ENCODE measurements around the gene ZBTB40. TPM values are rescaled to one million over a fixed set of nuclear protein-coding genes. Genes with fewer than 3 reads are reported as not detected.
A peak's percentile ranks its signal among the peaks of the same experiment; 100 is the strongest.

ZBTB40 gene
- polyA plus RNA-seq, 2 of the 4 experiments (the other 2 are of a cell fraction): 6.2 to 7.0 TPM

DNA sequence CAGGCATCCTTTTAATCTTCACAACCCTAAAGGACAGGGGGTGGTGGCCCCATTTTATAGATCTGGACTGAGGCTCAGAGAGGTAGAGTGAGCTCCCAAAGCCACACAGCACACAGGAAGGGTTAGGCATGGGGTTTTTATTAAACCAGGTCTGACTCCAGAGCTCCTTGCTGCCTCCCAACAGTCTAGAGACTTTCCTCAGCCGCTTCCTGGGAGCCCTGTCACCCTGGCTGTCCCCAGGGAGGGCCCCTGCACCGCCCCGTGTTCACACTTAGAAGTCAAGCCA is 103.7 kb downstream of the ZBTB40 start:
- TF ChIP-seq JUN (IDR thresholded peaks at IDR 0.05) (no peak), PHF8 (IDR thresholded peaks at IDR 0.05; ENCODE audit: borderline replicate concordance, low read depth) (no peak), POLR2A (IDR thresholded peaks at IDR 0.05; ENCODE audit: low read length) (no peak), ZFP36 (IDR thresholded peaks at IDR 0.05; ENCODE audit: borderline replicate concordance, partially characterized antibody) (peak; percentile 51), CBX8 (IDR thresholded peaks at IDR 0.05) (no peak), HOXB5 (CRISPR knock-in tag; IDR thresholded peaks at IDR 0.05) (no peak), HOXB13 (CRISPR knock-in tag; IDR thresholded peaks at IDR 0.05; ENCODE audit: low read depth) (no peak)
- TF ChIP-seq, protein P1, sequence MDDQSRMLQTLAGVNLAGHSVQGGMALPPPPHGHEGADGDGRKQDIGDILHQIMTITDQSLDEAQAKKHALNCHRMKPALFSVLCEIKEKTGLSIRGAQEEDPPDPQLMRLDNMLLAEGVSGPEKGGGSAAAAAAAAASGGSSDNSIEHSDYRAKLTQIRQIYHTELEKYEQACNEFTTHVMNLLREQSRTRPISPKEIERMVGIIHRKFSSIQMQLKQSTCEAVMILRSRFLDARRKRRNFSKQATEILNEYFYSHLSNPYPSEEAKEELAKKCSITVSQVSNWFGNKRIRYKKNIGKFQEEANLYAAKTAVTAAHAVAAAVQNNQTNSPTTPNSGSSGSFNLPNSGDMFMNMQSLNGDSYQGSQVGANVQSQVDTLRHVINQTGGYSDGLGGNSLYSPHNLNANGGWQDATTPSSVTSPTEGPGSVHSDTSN (IDR thresholded peaks at IDR 0.05): no peak
- POLR2A ChIA-PET: no interaction called here
- CTCF ChIA-PET: no interaction called here
- WGBS (ENCODE audit: missing lambda C conversion rate): 40% methylated on average over 2 of the region's 3 CpGs
- DNase-seq (ENCODE audit: low read depth in 1 of 2, low spot score in 1 of 2): no peak
- Histone ChIP-seq H3K4me3 (no peak overlapping the region), H3K27ac (no peak overlapping the region), H3K4me1 (no peaks in the 10 kb centered on the region), H3K9me3 (no peaks in the 10 kb centered on the region), H3K4me2 (no peak overlapping the region)
- no peak for FAIRE-seq
- ATAC-seq: no peak

DNA sequence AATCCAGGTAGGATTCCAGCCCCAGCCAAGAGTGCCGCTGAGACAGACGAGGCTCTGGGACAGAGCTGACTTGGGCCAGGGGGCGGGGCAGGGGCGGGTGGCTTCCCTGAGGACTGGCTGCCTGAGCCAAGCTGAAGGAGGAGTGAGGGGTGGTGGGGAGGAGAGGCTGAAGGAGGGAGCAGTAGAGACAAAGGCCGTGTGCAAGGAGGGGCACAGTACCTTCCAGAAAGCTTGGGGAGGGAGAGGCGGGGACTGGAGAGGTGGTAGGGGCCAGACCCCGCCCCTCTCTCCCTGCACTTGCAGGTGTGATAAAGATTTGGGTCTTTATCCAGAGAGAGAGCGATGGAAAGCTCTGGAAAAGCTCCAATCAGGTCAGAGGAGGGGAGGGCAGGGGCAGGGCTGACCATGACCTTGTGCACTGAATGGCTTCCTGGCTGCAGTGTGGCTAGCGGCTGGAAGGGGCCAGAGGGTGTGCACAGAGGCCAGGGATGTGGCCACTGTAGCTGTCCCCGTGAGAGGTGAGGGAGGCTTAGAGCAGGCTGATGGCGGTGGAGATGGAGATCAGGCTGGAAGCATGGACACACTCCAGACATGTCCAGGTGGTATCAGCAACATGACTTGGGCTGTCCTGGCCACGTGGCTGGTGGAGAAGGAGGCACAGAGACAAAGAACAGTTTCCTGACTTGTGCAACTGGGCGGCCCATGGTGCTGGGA is 104.9 kb downstream of the ZBTB40 start:
- FAIRE-seq (no peak), ATAC-seq (no peak), DNase-seq (ENCODE audit: low read depth in 1 of 2, low spot score in 1 of 2) (no peak)
- no peak overlapping the region for H3K27ac ChIP-seq
- TF ChIP-seq MAZ (IDR thresholded peaks at IDR 0.05; ENCODE audit: borderline replicate concordance, low read depth, low read length) (no peak), HOXA7 (CRISPR knock-in tag; IDR thresholded peaks at IDR 0.05) (no peak), RAD21 (conservative IDR thresholded peaks at IDR 0.05 in 1 of 2, IDR thresholded peaks at IDR 0.05 in 1 of 2) (no peak)
- TF ChIP-seq, protein P2, sequence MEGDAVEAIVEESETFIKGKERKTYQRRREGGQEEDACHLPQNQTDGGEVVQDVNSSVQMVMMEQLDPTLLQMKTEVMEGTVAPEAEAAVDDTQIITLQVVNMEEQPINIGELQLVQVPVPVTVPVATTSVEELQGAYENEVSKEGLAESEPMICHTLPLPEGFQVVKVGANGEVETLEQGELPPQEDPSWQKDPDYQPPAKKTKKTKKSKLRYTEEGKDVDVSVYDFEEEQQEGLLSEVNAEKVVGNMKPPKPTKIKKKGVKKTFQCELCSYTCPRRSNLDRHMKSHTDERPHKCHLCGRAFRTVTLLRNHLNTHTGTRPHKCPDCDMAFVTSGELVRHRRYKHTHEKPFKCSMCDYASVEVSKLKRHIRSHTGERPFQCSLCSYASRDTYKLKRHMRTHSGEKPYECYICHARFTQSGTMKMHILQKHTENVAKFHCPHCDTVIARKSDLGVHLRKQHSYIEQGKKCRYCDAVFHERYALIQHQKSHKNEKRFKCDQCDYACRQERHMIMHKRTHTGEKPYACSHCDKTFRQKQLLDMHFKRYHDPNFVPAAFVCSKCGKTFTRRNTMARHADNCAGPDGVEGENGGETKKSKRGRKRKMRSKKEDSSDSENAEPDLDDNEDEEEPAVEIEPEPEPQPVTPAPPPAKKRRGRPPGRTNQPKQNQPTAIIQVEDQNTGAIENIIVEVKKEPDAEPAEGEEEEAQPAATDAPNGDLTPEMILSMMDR (IDR thresholded peaks at IDR 0.05): no peak
- no peaks in the 10 kb centered on the region for H3K9me3 ChIP-seq
- 75% methylated on average over 7 of the region's 13 CpGs for WGBS (ENCODE audit: missing lambda C conversion rate)
- POLR2A ChIA-PET: no interaction called here
- H3K4me2 ChIP-seq: no peak overlapping the region
- H3K4me1 ChIP-seq: no peaks in the 10 kb centered on the region
- CTCF ChIA-PET: no interaction called here
- no peak overlapping the region for H3K4me3 ChIP-seq

DNA sequence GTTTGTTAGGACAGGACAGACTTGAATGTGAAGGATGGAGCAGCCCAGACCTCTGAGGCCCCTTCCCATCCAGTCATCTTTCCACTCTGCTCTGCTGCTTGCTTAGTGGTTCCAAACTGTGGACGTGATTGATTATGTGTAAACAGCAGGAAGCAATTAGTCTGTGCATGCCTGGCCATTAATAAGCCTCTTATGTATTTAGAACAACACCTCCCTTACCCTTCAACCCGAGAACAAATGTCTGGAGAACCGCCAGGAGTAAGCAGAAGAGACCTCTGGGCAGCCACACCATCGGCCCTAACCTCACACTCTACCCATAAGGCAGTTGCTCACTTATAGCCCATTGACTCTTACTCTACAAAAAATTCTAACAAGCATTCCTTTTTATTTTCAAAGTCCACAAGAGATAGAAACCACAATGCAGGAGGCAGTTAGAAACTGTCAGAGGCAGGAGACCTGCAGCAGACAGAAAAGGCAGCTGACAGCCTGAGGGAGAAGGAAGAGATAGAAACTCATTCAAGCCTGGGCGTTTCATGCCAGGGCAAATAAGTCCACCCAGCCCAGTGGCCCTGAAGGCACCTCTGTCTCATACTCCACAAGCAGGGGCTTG is 105.8 kb downstream of the ZBTB40 start:
- 49% methylated on average over 5 of the region's 5 CpGs for WGBS (ENCODE audit: missing lambda C conversion rate)
- Histone ChIP-seq H3K27ac (no peak overlapping the region), H3K9me3 (no peaks in the 10 kb centered on the region), H3K4me1 (no peaks in the 10 kb centered on the region), H3K4me2 (no peak overlapping the region), H3K4me3 (no peak overlapping the region)
- CTCF ChIA-PET: no interaction called here
- TF ChIP-seq EHMT2 (IDR thresholded peaks at IDR 0.05; ENCODE audit: low read depth) (no peak), POLR2AphosphoS2 (conservative IDR thresholded peaks at IDR 0.05; ENCODE audit: low read length) (no peak), JUNB (IDR thresholded peaks at IDR 0.05) (no peak), BHLHE40 (IDR thresholded peaks at IDR 0.05; ENCODE audit: low read depth, low read length) (no peak)
- TF ChIP-seq, protein P3, sequence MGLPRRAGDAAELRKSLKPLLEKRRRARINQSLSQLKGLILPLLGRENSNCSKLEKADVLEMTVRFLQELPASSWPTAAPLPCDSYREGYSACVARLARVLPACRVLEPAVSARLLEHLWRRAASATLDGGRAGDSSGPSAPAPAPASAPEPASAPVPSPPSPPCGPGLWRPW (IDR thresholded peaks at IDR 0.05): no peak
- POLR2A ChIA-PET: no interaction called here
- ATAC-seq: no peak; a peak in 1 of 6 replicates
- no peak for FAIRE-seq
- no peak for DNase-seq (ENCODE audit: low read depth in 1 of 2, low spot score in 1 of 2)
